HG03108 (cell line): ENCODE measurements around the gene RAB11B.
"Not testable (repeated sequence)": the region's sequence is repeated elsewhere in the genome, so short reads cannot be mapped to it uniquely, and the experiment has no call there.

ENCODE experiments used
- ATAC-seq: cut with Tn5 transposase; IDR thresholded peaks from one replicate; pipeline ENCODE4 v1.9.1; 2021; ENCODE audit warnings: moderate library complexity; ENCODE audit not compliant: unreplicated experiment

RAB11B gene

GRCh38 chr19:8370176-8371010 lies 19.8 kb upstream of the RAB11B start:
- no peak for ATAC-seq

GRCh38 chr19:8371011-8371804 lies 19.0 kb upstream of the RAB11B start:
- ATAC-seq = no peak

- ATAC-seq = no peak
These were observed 16.0 kb upstream of the RAB11B start for GRCh38 chr19:8373867-8374813.

- ATAC-seq = not testable (repeated sequence)
These were observed 14.4 kb upstream of the RAB11B start for GRCh38 chr19:8375766-8376165.

GRCh38 chr19:8376373-8376974 lies 13.7 kb upstream of the RAB11B start:
- not testable (repeated sequence) for ATAC-seq

- no peak for ATAC-seq
These were observed 12.6 kb upstream of the RAB11B start for GRCh38 chr19:8377598-8377997.

- not testable (repeated sequence) for ATAC-seq
These were observed 10.8 kb upstream of the RAB11B start for GRCh38 chr19:8379156-8379891.

- not testable (repeated sequence) for ATAC-seq
These were observed 5.6 kb upstream of the RAB11B start for GRCh38 chr19:8384569-8384968.

- ATAC-seq = not testable (repeated sequence)
These were observed 5.1 kb upstream of the RAB11B start for GRCh38 chr19:8385103-8385502.

- ATAC-seq = not testable (repeated sequence)
These were observed 4.6 kb upstream of the RAB11B start for GRCh38 chr19:8385566-8385965.

- ATAC-seq = not testable (repeated sequence)
These were observed 3.7 kb upstream of the RAB11B start for GRCh38 chr19:8386419-8386818.

- ATAC-seq = no peak
These were observed 3.2 kb upstream of the RAB11B start for GRCh38 chr19:8386990-8387389.

GRCh38 chr19:8387688-8388611 lies 2.2 kb upstream of the RAB11B start:
- no peak for ATAC-seq

GRCh38 chr19:8388612-8388958 lies 1.6 kb upstream of the RAB11B start:
- no peak for ATAC-seq

- peak; percentile 33 for ATAC-seq
These were observed 439 bp downstream of the RAB11B start for GRCh38 chr19:8390617-8390981.

- no peak for ATAC-seq
These were observed 1.2 kb downstream of the RAB11B start for GRCh38 chr19:8391198-8392016.

- ATAC-seq = no peak
These were observed 1.9 kb downstream of the RAB11B start for GRCh38 chr19:8392017-8392591.
